IMR-90 (cell line): ENCODE results near the gene CD72. TPM values are rescaled to one million over a fixed set of nuclear protein-coding genes. Genes with fewer than 3 reads are reported as not detected.

Source experiments
- RAD21 ChIP-seq: IDR thresholded peaks from 2 replicates; pipeline ENCODE4 v1.6.1; 2012; ENCODE audit warnings: low read length, improper control_type of control experiment
- polyA plus RNA-seq, 3 experiments: library from polyadenylated mRNA; depleted of rRNA; stranded (reverse); fragments of >200 nt; gene quantifications; 2 replicates each; pipeline ENCODE4 v1.2.3, GENCODE V29; 2012; ENCODE audit warnings: low replicate concordance in 1 of 3
- total RNA-seq: library from RNA; depleted of rRNA; stranded (reverse); fragments of >200 nt; gene quantifications from 2 replicates; pipeline ENCODE4 v1.2.3, GENCODE V29; 2012
- TF ChIP-seq, protein P1 (sequence below): fragments of 150-350 bp; IDR thresholded peaks from 2 replicates; pipeline ENCODE4 v1.6.1; 2017; ENCODE audit warnings: mild to moderate bottlenecking, antibody characterized with exemption, low read length, low read depth

CD72 gene
- total and polyA plus RNA-seq, 2 of the 4 experiments (the other 2 are of a cell fraction) = 0.36 to 0.58 TPM

GRCh38 chr9:35657546-35658136 is 39.4 kb upstream of the CD72 start, which contains the start of gene RMRP (continued):
- TF ChIP-seq, protein P1, sequence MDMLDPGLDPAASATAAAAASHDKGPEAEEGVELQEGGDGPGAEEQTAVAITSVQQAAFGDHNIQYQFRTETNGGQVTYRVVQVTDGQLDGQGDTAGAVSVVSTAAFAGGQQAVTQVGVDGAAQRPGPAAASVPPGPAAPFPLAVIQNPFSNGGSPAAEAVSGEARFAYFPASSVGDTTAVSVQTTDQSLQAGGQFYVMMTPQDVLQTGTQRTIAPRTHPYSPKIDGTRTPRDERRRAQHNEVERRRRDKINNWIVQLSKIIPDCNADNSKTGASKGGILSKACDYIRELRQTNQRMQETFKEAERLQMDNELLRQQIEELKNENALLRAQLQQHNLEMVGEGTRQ = peak; percentile 67
- TF ChIP-seq RAD21 = peak; percentile 28; the same call in 1 of the 2 replicates
